ENCODE measurements around the gene MYMK. TPM values are rescaled to one million over a fixed set of nuclear protein-coding genes. Genes with fewer than 3 reads are reported as not detected.

Gene MYMK
- total and polyA plus RNA-seq, 2 experiments from 2014 or later: not detected

DNA sequence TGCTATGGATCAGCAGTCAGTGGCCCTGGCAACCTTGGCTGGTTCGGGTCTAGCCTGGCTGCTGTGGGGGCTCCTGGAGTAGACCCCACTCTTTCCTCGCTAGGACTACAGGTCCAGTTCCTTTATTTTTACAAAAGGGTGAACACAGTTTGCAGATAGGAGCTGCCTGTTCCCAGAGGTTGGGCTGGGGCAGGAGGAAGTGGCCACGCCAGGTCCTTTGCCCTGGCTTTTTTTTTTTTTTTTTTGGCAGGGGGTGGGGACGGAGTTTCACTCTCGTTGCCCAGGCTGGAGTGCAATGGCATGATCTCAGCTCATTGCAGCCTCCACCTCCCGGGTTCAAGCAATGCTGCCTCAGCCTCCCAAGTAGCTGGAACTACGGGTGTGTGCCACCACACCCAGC lies 53.8 kb downstream of the MYMK start:
- H4K20me1 ChIP-seq (replicated peaks; ENCODE audit: insufficient read depth): peaks cover 11% of the 10 kb centered on the region; the same call in 1 of the 2 replicates
- Mint-ChIP-seq H3K4me1 (no peaks in the 10 kb centered on the region), H3K36me3 (ENCODE audit: low read depth) (peaks cover 9% of the 10 kb centered on the region; the same call in 2 of the 3 replicates), H3K27me3 (ENCODE audit: insufficient read depth, low read depth, poor library complexity) (peaks cover 7% of the 10 kb centered on the region), H3K27ac (no peak overlapping the region), H3K4me3 (no peak overlapping the region), H3K9me3 (no peaks in the 10 kb centered on the region)
- DNase-seq (ENCODE audit: low spot score) (no peak), ATAC-seq (no peak)
- no peak overlapping the region for H2AFZ ChIP-seq
- H3K36me3 ChIP-seq (ENCODE audit: insufficient read depth): peaks cover 3% of the 10 kb centered on the region; the same call in 1 of the 2 replicates
- no peaks in the 10 kb centered on the region for H3K9me2 ChIP-seq (ENCODE audit: insufficient read depth)
- no peaks in the 10 kb centered on the region for H3K79me2 ChIP-seq (replicated peaks; ENCODE audit: insufficient read depth)
- no peak overlapping the region for H3K4me3 ChIP-seq
- no peak overlapping the region for H3K4me2 ChIP-seq
- no peaks in the 10 kb centered on the region for H3K27me3 ChIP-seq (ENCODE audit: insufficient read depth)
- no peaks in the 10 kb centered on the region for H3K4me1 ChIP-seq (ENCODE audit: insufficient read depth)
- H3F3A ChIP-seq (replicated peaks; ENCODE audit: low read depth): peaks cover 6% of the 10 kb centered on the region
- H3K27ac ChIP-seq (ENCODE audit: low read depth): peak overlapping the region; percentile 50; the same call in 1 of the 2 replicates
- 0 out of 2 replicates have a peak, but pooled peaks have one; percentile 8 for TF ChIP-seq POLR2AphosphoS5 (IDR thresholded peaks at IDR 0.05; ENCODE audit: low read depth)
- no peak for TF ChIP-seq ZNF331 (CRISPR knock-in tag; IDR thresholded peaks at IDR 0.05; ENCODE audit: low read depth)

DNA sequence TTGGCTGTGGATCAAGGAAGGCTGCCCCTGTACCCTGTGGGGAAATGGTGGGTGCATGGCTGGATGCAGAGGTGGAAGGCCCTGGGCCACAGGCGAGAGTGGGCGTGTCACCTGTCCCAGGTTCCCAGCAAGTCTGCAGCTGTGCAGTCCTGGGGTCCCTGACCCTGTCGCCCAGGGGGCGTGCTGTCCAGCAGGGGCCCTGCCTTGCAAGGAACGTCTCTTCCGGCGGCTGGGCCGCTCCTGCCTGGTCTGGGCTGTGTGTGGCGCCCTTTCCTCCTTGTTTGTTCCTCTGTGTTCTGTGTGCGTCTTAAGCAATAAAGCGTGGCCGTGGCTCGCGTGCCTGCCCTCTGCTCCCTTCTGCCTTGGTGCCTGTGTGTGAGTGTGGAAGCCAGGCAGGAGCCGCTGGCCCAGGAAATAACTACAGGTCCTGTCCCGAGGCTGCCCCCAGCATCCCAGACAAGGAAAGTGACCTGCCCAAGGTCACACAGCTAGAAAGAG lies 54.3 kb downstream of the MYMK start:
- no peaks in the 10 kb centered on the region for H3K4me1 Mint-ChIP-seq
- Histone ChIP-seq H3K36me3 (ENCODE audit: insufficient read depth) (peaks cover 3% of the 10 kb centered on the region; the same call in 1 of the 2 replicates), H3K27me3 (ENCODE audit: insufficient read depth) (no peaks in the 10 kb centered on the region), H2AFZ (no peak overlapping the region), H3K79me2 (replicated peaks; ENCODE audit: insufficient read depth) (no peaks in the 10 kb centered on the region), H3F3A (replicated peaks; ENCODE audit: low read depth) (peaks cover 6% of the 10 kb centered on the region), H3K9me2 (ENCODE audit: insufficient read depth) (no peaks in the 10 kb centered on the region), H4K20me1 (replicated peaks; ENCODE audit: insufficient read depth) (peaks cover 11% of the 10 kb centered on the region; the same call in 1 of the 2 replicates), H3K4me2 (no peak overlapping the region), H3K27ac (ENCODE audit: low read depth) (peak overlapping the region; percentile 50; the same call in 1 of the 2 replicates), H3K4me3 (no peak overlapping the region), H3K4me1 (ENCODE audit: insufficient read depth) (no peaks in the 10 kb centered on the region)
- H3K4me3 Mint-ChIP-seq: no peak overlapping the region
- TF ChIP-seq STAT1 (IDR thresholded peaks at IDR 0.05; ENCODE audit: unreplicated experiment) (no peak), POLR2AphosphoS5 (IDR thresholded peaks at IDR 0.05; ENCODE audit: low read depth) (peak; percentile 66)
- TF ChIP-seq, protein P1, sequence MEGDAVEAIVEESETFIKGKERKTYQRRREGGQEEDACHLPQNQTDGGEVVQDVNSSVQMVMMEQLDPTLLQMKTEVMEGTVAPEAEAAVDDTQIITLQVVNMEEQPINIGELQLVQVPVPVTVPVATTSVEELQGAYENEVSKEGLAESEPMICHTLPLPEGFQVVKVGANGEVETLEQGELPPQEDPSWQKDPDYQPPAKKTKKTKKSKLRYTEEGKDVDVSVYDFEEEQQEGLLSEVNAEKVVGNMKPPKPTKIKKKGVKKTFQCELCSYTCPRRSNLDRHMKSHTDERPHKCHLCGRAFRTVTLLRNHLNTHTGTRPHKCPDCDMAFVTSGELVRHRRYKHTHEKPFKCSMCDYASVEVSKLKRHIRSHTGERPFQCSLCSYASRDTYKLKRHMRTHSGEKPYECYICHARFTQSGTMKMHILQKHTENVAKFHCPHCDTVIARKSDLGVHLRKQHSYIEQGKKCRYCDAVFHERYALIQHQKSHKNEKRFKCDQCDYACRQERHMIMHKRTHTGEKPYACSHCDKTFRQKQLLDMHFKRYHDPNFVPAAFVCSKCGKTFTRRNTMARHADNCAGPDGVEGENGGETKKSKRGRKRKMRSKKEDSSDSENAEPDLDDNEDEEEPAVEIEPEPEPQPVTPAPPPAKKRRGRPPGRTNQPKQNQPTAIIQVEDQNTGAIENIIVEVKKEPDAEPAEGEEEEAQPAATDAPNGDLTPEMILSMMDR (conservative IDR thresholded peaks at IDR 0.05; ENCODE audit: low read depth in 2 of 2): peak in 1 of 2 experiments; percentile 40; a peak in 3 of 4 replicates
- no peak overlapping the region; the same call in 1 of the 2 replicates for H3K27ac Mint-ChIP-seq
- peaks cover 7% of the 10 kb centered on the region for H3K27me3 Mint-ChIP-seq (ENCODE audit: insufficient read depth, low read depth, poor library complexity)
- ATAC-seq (peak; percentile 51), DNase-seq (ENCODE audit: low spot score) (peak; percentile 71)
- no peaks in the 10 kb centered on the region for H3K9me3 Mint-ChIP-seq
- H3K36me3 Mint-ChIP-seq (ENCODE audit: low read depth): peaks cover 9% of the 10 kb centered on the region; the same call in 2 of the 3 replicates

DNA sequence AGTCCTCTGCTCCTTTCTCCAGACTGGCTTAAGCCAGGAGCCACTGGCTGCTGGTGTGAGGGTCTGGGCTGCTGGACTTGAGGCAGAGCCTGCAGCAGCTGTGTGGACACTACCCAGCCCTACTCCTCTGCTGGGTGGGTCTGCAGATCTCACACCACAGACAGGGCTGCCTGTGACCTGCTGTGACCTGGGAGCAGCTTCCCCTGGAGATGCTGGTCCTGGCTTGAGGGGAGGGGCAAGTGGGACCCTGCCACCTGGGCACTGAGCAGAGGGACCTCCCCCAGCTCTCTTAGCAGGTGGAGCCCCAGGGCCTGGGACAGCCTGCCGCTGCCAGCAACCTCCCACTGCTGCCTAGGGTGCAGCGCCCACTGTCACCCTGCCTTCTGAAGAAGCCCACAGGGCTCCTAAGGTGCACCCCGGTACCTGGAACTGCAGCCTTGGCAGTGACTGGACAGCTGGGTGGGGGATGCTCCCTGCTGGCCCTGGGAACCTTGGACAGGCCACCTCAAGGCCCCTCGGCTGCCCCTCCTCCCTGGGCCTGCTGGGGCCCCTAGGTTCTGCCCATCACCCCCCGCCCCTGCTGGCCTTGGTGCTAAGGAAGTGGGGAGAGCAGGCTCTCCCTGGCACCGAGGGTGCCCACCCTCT lies 55.9 kb downstream of the MYMK start:
- Histone ChIP-seq H3K4me3 (no peak overlapping the region), H3K4me2 (no peak overlapping the region), H2AFZ (no peak overlapping the region), H3K79me2 (replicated peaks; ENCODE audit: insufficient read depth) (no peaks in the 10 kb centered on the region), H3F3A (replicated peaks; ENCODE audit: low read depth) (peaks cover 6% of the 10 kb centered on the region), H3K27ac (ENCODE audit: low read depth) (no peak overlapping the region), H3K9me2 (ENCODE audit: insufficient read depth) (no peaks in the 10 kb centered on the region), H3K4me1 (ENCODE audit: insufficient read depth) (no peaks in the 10 kb centered on the region), H3K27me3 (ENCODE audit: insufficient read depth) (no peaks in the 10 kb centered on the region), H3K36me3 (ENCODE audit: insufficient read depth) (peaks cover 3% of the 10 kb centered on the region; the same call in 1 of the 2 replicates), H4K20me1 (replicated peaks; ENCODE audit: insufficient read depth) (peaks cover 11% of the 10 kb centered on the region; the same call in 1 of the 2 replicates)
- peaks cover 7% of the 10 kb centered on the region for H3K27me3 Mint-ChIP-seq (ENCODE audit: insufficient read depth, low read depth, poor library complexity)
- H3K27ac Mint-ChIP-seq: no peak overlapping the region
- ATAC-seq: no peak
- no peak for DNase-seq (ENCODE audit: low spot score)
- peaks cover 9% of the 10 kb centered on the region; the same call in 2 of the 3 replicates for H3K36me3 Mint-ChIP-seq (ENCODE audit: low read depth)
- H3K9me3 Mint-ChIP-seq: no peaks in the 10 kb centered on the region
- H3K4me1 Mint-ChIP-seq: no peaks in the 10 kb centered on the region
- no peak overlapping the region for H3K4me3 Mint-ChIP-seq
- TF ChIP-seq JUNB (IDR thresholded peaks at IDR 0.05; ENCODE audit: unreplicated experiment) (no peak), ETS1 (IDR thresholded peaks at IDR 0.05) (no peak), POLR2AphosphoS5 (IDR thresholded peaks at IDR 0.05; ENCODE audit: low read depth) (no peak), ZNF331 (CRISPR knock-in tag; IDR thresholded peaks at IDR 0.05; ENCODE audit: low read depth) (no peak), CREB1 (CRISPR knock-in tag; IDR thresholded peaks at IDR 0.05; ENCODE audit: low read depth) (no peak), ZNF114 (CRISPR knock-in tag; IDR thresholded peaks at IDR 0.05) (no peak), EZH2 (IDR thresholded peaks at IDR 0.05; ENCODE audit: low read depth, unreplicated experiment) (no peak)
- TF ChIP-seq, protein P1 (conservative IDR thresholded peaks at IDR 0.05; ENCODE audit: low read depth in 2 of 2): no peak

Measured in GM23338 (cell line).